Hematopoietic multipotent progenitor cell treated with erythropoietin and hydrocortisone succinate and interleukin-3 and kit ligand, for 8 days (in vitro differentiated cells): Measurements from ENCODE around the gene OR51B5.
"Not testable (repeated sequence)": the region's sequence is repeated elsewhere in the genome, so short reads cannot be mapped to it uniquely, and the experiment has no call there.

Source experiments
- DNase-seq: peaks from one replicate; pipeline ENCODE4 v3.0.0-alpha.2; 2015

The OR51B5 gene, protein sequence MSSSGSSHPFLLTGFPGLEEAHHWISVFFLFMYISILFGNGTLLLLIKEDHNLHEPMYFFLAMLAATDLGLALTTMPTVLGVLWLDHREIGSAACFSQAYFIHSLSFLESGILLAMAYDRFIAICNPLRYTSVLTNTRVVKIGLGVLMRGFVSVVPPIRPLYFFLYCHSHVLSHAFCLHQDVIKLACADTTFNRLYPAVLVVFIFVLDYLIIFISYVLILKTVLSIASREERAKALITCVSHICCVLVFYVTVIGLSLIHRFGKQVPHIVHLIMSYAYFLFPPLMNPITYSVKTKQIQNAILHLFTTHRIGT

DNA sequence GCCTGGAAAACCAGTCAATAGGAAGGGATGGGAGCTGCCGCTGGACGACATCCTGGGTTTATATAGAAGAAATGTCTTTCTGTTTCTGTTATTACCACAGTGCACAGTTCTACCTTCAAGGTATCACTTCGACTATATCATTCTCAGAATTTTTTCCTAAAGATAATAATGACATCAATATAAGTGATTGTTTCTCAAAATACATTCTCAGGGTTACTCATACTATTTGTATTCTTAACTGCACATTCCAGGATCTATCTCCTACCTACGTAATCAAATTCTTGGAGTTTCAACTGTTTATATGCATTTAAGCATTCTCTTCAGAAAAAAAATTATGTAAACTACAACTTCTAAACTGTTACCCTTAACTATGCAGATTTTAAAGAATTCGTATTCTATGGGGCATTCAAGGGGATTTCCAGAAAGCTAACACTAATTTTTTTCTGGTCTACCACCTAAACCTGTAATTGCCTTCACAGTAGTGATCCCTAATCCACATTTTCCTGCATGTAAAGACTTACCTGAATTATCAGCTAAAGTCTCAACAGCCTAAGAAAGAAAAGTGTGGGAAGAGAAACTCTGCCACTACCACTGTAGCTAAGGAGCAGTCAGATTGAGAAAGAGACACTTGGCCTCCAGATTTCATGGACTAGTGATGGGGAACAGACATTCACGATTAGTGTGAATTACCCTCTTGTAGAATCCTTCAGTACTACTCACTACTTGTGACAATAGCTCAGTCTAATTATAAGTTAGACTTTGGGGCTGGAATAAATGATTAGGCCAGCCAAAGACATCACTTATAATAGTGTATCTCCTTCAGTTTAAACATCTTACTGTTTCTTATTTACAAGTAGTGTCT is at the start of gene OR51B5:
TSS of gene OR51B5 (minus strand) at position 51 of the 862 bp plus-strand sequence. CDS start at position 51, 0 bp downstream.
- no peak for DNase-seq

DNA sequence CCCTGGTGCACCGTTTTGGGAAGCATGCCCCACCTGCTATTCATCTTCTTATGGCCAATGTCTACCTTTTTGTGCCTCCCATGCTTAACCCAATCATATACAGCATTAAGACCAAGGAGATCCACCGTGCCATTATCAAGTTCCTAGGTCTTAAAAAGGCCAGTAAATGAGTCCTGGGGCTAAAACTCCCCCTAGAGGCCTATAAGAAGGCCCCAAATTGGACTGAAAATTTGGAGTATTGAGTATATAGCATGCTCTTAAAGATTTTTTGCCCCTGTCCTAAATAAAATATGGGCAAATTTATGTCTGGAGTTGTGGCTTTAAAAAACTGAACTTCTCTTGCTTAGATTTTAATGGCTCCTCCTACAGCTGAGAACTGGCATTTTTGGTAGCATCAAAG is 46.9 kb upstream of the OR51B5 start:
- peak; percentile 26 for DNase-seq

DNA sequence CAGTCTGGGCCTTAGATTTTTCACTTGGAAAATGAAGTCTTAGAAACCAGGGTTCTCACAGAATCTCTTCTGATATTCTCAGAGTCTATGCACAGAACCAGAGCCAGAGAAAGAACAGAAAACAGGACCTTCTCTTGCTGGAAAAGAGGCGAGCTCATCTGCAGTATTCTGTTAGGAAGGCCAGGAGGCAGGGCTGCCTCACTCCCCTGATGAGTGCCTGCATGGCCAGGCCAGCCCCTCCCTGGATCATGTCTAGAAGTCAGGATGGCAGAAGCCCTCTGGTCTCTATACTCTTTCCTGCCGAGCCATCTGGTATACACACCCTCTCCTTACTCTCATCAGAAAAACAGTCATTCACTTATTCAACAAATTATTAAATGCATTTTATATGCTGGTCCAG is 41.0 kb upstream of the OR51B5 start:
- no peak for DNase-seq

GRCh38 chr11:5383576-5383975 is 40.3 kb upstream of the OR51B5 start, which contains the start of gene OR51M1:
Gene OR51M1, plus strand, starts transcription at chr11:5383812. Its CDS starts 5,587 bp downstream, at chr11:5389399.
- DNase-seq = no peak

GRCh38 chr11:5380740-5381342 is 37.5 kb upstream of the OR51B5 start:
- peak; percentile 83 for DNase-seq

DNA sequence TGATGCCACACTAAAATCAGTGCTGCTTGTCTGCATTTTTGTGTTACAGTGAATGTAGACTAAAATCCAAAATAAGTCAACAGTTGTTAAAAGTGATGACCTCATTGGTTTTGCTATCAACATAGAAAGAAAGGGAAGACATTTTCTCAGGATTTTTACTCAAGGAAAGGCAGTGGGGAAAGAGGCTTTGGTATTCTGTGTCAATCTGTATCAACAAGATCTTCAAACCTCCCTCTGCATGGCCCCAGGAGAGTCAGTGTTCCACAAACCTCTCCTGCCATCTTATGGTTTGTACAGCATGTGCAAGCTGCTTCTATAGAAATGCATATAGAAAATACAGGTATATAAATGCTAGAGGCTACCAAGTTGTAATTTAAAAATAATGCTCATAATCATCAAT is 26.5 kb upstream of the OR51B5 start:
- DNase-seq = peak; percentile 87

GRCh38 chr11:5368502-5369043 is 25.2 kb upstream of the OR51B5 start:
- no peak for DNase-seq

GRCh38 chr11:5367448-5368074 is 24.2 kb upstream of the OR51B5 start:
- DNase-seq = no peak

DNA sequence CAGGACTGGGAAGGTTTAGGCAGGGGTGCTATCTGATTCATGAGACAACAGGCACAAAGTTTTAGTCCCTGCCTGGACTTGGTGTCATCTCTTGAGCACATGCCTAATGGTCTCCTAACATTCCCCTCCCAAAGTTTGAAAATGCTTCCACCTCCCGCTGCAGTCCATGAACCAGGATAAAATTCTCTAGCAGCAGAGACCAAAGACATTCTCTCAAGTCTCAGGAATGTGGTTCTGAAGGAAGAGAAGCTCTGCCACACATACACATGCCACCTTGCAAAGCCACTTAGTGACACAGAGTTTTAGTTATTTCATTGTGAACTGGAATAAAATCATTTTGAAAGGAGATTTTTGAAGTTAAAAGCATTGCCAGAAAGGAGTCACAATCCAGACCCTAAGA is 23.5 kb upstream of the OR51B5 start:
- DNase-seq = no peak

- not testable (repeated sequence) for DNase-seq
Measured at GRCh38 chr11:5366365-5366764, 23.0 kb upstream of the OR51B5 start.

- no peak for DNase-seq
Measured at GRCh38 chr11:5364214-5364613, 20.9 kb upstream of the OR51B5 start.

DNA sequence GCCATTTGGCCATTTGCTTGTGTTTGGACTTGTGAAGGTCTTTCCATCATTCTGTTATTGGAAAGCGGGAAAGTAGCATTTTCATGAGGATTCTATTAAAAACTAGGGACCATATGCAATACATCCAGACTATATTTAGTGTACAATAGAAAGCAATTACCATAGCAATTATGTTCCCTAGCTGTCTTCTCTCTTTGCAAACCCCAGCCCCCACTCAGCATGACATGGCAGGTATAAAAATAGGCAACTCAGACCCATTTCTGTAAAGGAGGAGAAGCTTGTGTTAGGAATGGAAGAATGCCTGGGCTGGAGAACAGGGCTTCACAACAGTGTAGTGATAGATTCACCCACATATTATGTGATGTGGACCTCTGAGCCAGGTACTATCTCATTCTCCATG is 20.4 kb upstream of the OR51B5 start:
- no peak for DNase-seq

DNA sequence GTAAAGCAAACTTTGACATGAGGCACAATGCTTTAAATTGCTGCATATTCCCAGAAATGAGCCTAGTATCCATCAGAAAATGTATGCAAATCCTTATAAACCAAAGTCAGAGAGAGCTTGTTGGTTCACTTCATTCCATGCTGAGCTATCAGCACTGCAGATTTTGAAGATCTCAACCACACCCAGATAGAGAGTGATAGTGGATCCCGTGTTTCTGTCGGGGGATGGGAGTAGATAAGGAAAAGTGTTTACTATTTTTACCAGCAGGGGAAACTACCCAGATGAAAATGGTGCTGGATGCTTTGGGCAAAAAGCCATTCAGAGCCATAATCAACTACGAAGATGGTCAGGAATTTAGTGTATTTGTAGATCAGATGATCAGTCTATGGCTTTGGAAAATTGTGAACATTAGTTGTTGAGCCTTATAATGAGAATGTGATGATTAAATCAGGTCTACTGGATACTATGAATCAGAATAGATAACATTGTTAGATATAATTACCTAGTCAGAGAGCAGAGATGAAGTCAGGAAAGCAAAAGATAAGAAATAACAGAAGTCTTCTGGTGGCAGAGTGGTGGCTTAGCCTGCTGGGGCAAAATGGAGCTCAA is 18.8 kb upstream of the OR51B5 start:
- DNase-seq = no peak

DNA sequence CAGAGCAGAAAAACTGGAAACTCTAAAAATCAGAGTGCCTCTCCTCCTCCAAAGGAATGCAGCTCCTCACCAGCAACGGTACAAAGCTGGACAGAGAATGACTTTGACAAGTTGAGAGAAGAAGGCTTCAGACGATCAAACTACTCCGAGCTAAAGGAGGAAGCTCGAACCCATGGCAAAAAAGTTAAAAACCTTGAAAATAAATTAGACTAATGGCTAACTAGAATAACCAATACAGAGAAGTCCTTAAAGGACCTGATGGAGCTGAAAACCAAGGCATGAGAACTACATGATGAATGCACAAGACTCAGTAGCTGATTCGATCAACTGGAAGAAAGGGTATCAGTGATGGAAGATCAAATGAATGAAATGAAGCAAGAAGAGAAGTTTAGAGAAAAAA is 12.7 kb upstream of the OR51B5 start:
- DNase-seq = not testable (repeated sequence)

GRCh38 chr11:5351208-5351607 is 7.9 kb upstream of the OR51B5 start, which contains the start of gene OR51B6:
Gene OR51B6, plus strand, starts transcription at chr11:5351508. Its CDS starts 0 bp downstream, at chr11:5351508.
- DNase-seq = no peak

DNA sequence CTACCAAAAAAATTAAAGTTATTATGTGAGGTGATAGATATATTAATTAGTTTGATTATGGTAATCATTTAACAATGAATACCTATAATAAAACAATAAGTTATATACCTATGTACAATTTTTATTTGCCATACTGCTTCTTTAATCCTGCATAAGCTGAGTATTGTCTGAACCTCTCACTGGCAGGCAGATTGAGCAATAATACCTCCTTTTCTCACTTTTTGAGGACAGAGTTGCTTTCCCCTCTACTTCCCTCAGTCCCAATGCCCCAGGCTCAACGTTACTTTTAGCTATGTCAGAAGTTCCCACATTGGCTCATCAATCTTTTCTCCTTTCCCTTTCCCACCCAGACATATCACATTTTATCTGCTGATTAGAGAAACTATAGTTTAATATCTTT is 6.2 kb upstream of the OR51B5 start:
- no peak for DNase-seq

DNA sequence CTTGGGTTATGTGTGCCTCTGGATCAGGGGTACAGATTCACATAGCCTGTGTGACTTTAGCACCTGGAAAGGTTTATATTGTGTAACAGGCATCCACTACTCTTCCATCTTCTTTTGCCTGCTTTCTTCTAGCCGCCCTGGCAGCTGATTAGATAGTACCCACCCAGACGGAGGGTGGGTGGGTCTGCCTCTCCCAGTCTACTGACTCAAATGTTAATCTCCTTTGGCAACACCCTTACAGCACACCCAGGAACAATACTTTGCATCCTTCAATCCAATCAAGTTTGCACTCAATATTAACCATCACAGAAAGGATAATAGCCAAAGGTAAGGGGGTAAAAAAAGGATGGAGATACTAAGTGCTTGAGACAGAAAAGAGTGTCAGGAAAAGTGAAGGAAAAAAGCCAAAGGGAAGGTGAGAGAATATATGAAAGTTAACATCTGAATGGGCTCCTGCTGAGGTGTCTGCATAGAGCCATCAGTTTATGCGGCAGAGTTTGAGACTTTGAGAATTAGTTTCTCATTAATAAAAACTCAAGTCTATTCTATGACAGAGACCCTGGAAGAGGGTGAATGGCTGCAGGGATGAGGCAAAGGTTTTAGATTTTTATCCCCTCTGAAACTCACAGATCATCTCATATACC is 5.3 kb upstream of the OR51B5 start:
- DNase-seq = peak; percentile 82

DNA sequence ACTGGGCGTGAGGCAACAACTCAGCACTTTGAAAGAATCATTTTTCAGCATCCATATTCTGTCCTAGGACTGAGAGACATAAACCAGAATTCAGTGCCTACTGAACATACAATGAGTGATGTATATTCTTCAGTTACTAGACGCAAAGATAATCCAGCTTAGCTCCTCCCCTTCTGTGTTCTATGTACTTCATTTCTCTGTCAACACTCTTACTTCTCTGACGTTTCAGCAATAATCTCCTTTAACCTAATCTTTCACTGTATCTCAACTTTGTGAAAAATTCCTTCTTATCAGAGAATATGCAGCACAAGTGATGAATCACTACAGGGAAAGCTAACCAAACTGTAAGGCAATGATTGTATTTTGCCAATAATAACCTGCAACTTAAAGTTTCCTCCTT is 2.5 kb upstream of the OR51B5 start:
- DNase-seq = no peak

- DNase-seq = no peak
Measured at GRCh38 chr11:5339771-5340322, 3.5 kb downstream of the OR51B5 start.

DNA sequence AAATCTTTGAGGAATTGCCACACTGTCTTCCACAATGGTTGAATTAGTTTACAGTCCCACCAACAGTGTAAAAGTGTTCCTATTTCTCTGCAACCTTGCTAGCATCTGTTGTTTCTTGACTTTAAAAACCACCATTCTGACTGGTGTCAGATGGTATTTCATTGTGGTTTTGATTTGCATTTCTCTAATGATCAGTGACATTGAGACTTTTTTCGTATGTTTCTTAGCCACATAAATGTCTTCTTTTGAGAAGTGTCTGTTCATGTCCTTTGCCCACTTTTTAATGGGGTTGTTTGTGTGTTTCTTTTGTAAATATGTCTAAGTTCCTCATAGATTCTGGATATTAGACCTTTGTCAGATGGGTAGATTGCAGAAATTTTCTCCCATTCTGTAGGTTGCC is 6.1 kb downstream of the OR51B5 start:
- DNase-seq = not testable (repeated sequence)

DNA sequence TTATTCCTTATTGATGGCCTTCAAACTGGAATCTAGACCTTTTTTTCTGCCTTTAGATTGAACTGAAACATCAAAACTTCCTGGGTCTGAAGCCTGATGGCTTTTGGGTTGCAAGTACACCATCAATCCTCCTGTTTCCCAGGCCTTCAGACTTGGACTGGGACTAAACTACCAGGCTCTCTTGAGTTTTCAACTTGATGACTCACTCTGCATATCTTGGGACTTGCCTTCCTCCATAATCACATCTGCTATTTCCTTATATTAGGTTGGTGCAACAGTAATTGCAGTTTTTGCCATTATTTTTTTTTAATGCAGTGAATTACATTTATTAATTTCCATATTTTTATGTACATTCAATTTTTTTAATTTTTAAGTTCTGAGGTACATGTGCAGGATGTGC is 7.0 kb downstream of the OR51B5 start:
- no peak for DNase-seq
